GM12892 (cell line): ENCODE results near the gene PPM1H.

Experiments used
- POLR2AphosphoS5 ChIP-seq: IDR thresholded peaks from 2 replicates; pipeline ENCODE4 v1.6.1; 2011; ENCODE audit warnings: low read depth, low read length, control low read depth
- TAF1 ChIP-seq: IDR thresholded peaks from 2 replicates; pipeline ENCODE4 v1.6.1; 2011; ENCODE audit warnings: low read depth, mild to moderate bottlenecking, control low read depth, low read length, borderline replicate concordance

GRCh38 chr12:62882140-62882539, 52.8 kb downstream of the PPM1H start:
- TF ChIP-seq POLR2AphosphoS5: no peak
- no peak for TF ChIP-seq TAF1
